HCT116 (cell line): Measurements from ENCODE around the gene SVIL.
"Not testable (repeated sequence)": the region's sequence is repeated elsewhere in the genome, so short reads cannot be mapped to it uniquely, and the experiment has no call there.

Experiments used
- CEBPB ChIP-seq: IDR thresholded peaks from 2 replicates; pipeline ENCODE4 v1.6.1; 2012; ENCODE audit warnings: low read depth
- ELF1 ChIP-seq: IDR thresholded peaks from 2 replicates; pipeline ENCODE4 v1.6.1; 2012; ENCODE audit warnings: low read depth, borderline replicate concordance
- EZH2 ChIP-seq: fragments of 200-600 bp; sonication (generic); IDR thresholded peaks from 2 replicates; pipeline ENCODE4 v1.6.1; 2017; ENCODE audit warnings: antibody characterized with exemption, mixed run types
- EZH2phosphoT487 ChIP-seq: fragments of 200-600 bp; IDR thresholded peaks from 2 replicates; pipeline ENCODE4 v1.6.1; 2018; ENCODE audit warnings: antibody characterized with exemption, borderline replicate concordance
- FOSL1 ChIP-seq: IDR thresholded peaks from 2 replicates; pipeline ENCODE4 v1.6.1; 2012; ENCODE audit warnings: low read depth
- POLR2A ChIP-seq: IDR thresholded peaks from 2 replicates; pipeline ENCODE4 v1.7.0; 2011; ENCODE audit warnings: borderline replicate concordance; ENCODE audit not compliant: insufficient read depth, insufficient read length; ENCODE audit errors: extremely low read depth
- POLR2AphosphoS5 ChIP-seq: IDR thresholded peaks from 2 replicates; pipeline ENCODE4 v1.6.1; 2011; ENCODE audit warnings: mild to moderate bottlenecking, low read depth, low read length, moderate library complexity
- RAD21 ChIP-seq: IDR thresholded peaks from 2 replicates; pipeline ENCODE4 v1.6.1; 2012; ENCODE audit warnings: low read depth, mild to moderate bottlenecking
- SIN3A ChIP-seq: IDR thresholded peaks from 2 replicates; pipeline ENCODE4 v1.6.1; 2012; ENCODE audit warnings: low read depth
- SP1 ChIP-seq: IDR thresholded peaks from 2 replicates; pipeline ENCODE4 v1.6.1; 2012; ENCODE audit warnings: low read depth
- TF ChIP-seq, protein P1 (sequence below): IDR thresholded peaks from 2 replicates; pipeline ENCODE4 v1.6.1; 2012
- TF ChIP-seq, protein P2 (sequence below), 3 experiments: fragments of 200-600 bp in 1 of 3; sonication (generic) in 1 of 3; IDR thresholded peaks in 2 of 3; conservative IDR thresholded peaks in 1 of 3; 2 replicates each; pipeline ENCODE4 v1.5.1; 2012 to 2017; ENCODE audit warnings: low read depth in 2 of 3, low read length in 2 of 3, antibody characterized with exemption in 1 of 3, borderline replicate concordance in 1 of 3, control low read depth in 1 of 3, mild to moderate bottlenecking in 1 of 3, mixed read lengths in 1 of 3, mixed run types in 1 of 3, moderate library complexity in 1 of 3; ENCODE audit not compliant: insufficient read depth in 1 of 3
- TF ChIP-seq, protein P3 (sequence below): IDR thresholded peaks from 2 replicates; pipeline ENCODE4 v1.6.1; 2012

DNA sequence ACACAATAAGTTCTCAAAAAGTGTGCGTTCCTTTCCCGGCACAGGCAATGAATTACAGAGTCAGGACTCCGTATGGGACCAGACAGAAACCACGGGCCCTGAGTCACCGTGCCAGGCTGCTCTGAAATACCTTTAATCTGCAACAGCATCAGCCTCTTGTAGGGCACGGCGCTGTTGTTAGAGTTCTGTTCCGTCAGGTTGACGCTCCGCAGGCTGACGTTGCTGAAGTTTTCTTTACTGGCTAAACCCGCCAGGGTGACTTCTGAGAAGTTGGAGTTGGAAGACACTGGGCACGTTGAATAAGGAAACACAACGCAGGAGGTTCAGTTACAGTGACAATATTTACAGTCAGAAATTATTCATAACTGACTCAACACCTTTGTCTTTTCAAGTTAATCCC, 146.3 kb downstream of the SVIL start:
- TF ChIP-seq CEBPB, FOSL1, EZH2, POLR2AphosphoS5, SP1, POLR2A, SIN3A, EZH2phosphoT487, ELF1, RAD21: not testable (repeated sequence)
- TF ChIP-seq, protein P1, sequence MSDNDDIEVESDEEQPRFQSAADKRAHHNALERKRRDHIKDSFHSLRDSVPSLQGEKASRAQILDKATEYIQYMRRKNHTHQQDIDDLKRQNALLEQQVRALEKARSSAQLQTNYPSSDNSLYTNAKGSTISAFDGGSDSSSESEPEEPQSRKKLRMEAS, result not testable (repeated sequence)
- TF ChIP-seq, protein P2, sequence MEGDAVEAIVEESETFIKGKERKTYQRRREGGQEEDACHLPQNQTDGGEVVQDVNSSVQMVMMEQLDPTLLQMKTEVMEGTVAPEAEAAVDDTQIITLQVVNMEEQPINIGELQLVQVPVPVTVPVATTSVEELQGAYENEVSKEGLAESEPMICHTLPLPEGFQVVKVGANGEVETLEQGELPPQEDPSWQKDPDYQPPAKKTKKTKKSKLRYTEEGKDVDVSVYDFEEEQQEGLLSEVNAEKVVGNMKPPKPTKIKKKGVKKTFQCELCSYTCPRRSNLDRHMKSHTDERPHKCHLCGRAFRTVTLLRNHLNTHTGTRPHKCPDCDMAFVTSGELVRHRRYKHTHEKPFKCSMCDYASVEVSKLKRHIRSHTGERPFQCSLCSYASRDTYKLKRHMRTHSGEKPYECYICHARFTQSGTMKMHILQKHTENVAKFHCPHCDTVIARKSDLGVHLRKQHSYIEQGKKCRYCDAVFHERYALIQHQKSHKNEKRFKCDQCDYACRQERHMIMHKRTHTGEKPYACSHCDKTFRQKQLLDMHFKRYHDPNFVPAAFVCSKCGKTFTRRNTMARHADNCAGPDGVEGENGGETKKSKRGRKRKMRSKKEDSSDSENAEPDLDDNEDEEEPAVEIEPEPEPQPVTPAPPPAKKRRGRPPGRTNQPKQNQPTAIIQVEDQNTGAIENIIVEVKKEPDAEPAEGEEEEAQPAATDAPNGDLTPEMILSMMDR (IDR thresholded peaks at IDR 0.05 in 2 of 3, conservative IDR thresholded peaks at IDR 0.05 in 1 of 3; ENCODE audit: borderline replicate concordance in 1 of 3, insufficient read depth in 1 of 3, low read depth in 2 of 3, low read length in 2 of 3), result not testable (repeated sequence)
- TF ChIP-seq, protein P3, sequence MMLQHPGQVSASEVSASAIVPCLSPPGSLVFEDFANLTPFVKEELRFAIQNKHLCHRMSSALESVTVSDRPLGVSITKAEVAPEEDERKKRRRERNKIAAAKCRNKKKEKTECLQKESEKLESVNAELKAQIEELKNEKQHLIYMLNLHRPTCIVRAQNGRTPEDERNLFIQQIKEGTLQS, result not testable (repeated sequence)
